Vagina (tissue), 2 donors: ENCODE results near the gene ECE2. TPM values are rescaled to one million over a fixed set of nuclear protein-coding genes. Genes with fewer than 3 reads are reported as not detected.

Source experiments
- DNase-seq, 2 donors: peaks; one replicate each; pipeline ENCODE4 v3.0.0-alpha.2; 2017; ENCODE audit errors: extremely low spot score in 2 of 2
- H3K27ac ChIP-seq: fragments of 200-600 bp; sonication (generic); one replicate; pipeline ENCODE4 v1.5.1; 2019
- H3K27me3 ChIP-seq: fragments of 200-600 bp; sonication (generic); one replicate; pipeline ENCODE4 v1.5.1; 2019
- H3K36me3 ChIP-seq, 2 donors: fragments of 200-600 bp; sonication (generic); one replicate each; pipeline ENCODE4 v1.5.1; 2017 to 2019
- H3K4me1 ChIP-seq: fragments of 200-600 bp; sonication (generic); one replicate; pipeline ENCODE4 v1.5.1; 2019
- H3K4me3 ChIP-seq, 2 donors: fragments of 200-600 bp; sonication (generic); 1 replicate in 1 of 2; 2 replicates in 1 of 2; pipeline ENCODE4 v1.5.1; 2016 to 2019
- H3K9me3 ChIP-seq: fragments of 200-600 bp; sonication (generic); one replicate; pipeline ENCODE4 v1.5.1; 2019
- POLR2A ChIP-seq, 2 donors: fragments of 450-650 bp; IDR thresholded peaks; one replicate each; pipeline ENCODE4 v1.6.1; 2017; ENCODE audit warnings: antibody characterized with exemption in 2 of 2, mild to moderate bottlenecking in 2 of 2, moderate library complexity in 2 of 2
- POLR2AphosphoS5 ChIP-seq, 2 donors: sonication (generic); formaldehyde crosslinking; IDR thresholded peaks; one replicate each; pipeline ENCODE4 v1.9.0; 2017; ENCODE audit warnings: antibody characterized with exemption in 2 of 2, mild to moderate bottlenecking in 2 of 2, low read depth in 1 of 2; ENCODE audit not compliant: insufficient read depth in 1 of 2
- intact Hi-C: fragments of 100-400 bp; cut with DNase I; formaldehyde crosslinking; loops from one replicate; pipeline ENCODE4 v1.15.1; 2023
- total RNA-seq: library from RNA; depleted of rRNA; stranded (reverse); fragments of >200 nt; gene quantifications from one replicate; pipeline ENCODE4 v1.2.3, GENCODE V29; 2016
- TF ChIP-seq, protein P1 (sequence below), 3 experiments: fragments of 450-650 bp in 2 of 3; fragments of 200-600 bp in 1 of 3; sonication (generic) in 1 of 3; IDR thresholded peaks; one replicate each; pipeline ENCODE4 v1.5.1; 2017 to 2019; ENCODE audit warnings: antibody characterized with exemption in 3 of 3, mild to moderate bottlenecking in 2 of 3, moderate library complexity in 2 of 3

ECE2 gene
- total RNA-seq, 1 donor from 2014 or later, result 1.7 TPM

GRCh38 chr3:184325269-184325668 lies 49.4 kb downstream of the ECE2 start:
- Histone ChIP-seq H3K27me3 (no peaks in the 10 kb centered on the region), H3K4me1 (peaks cover 17% of the 10 kb centered on the region), H3K9me3 (no peaks in the 10 kb centered on the region), H3K36me3 (peaks cover 28 to 99% of the 10 kb centered on the region in 2 donors), H3K4me3 (no peak overlapping the region), H3K27ac (no peak overlapping the region)
- TF ChIP-seq POLR2A (IDR thresholded peaks at IDR 0.05) (no peak), POLR2AphosphoS5 (IDR thresholded peaks at IDR 0.05; ENCODE audit: insufficient read depth in 1 of 2, low read depth in 1 of 2) (no peak)
- TF ChIP-seq, protein P1, sequence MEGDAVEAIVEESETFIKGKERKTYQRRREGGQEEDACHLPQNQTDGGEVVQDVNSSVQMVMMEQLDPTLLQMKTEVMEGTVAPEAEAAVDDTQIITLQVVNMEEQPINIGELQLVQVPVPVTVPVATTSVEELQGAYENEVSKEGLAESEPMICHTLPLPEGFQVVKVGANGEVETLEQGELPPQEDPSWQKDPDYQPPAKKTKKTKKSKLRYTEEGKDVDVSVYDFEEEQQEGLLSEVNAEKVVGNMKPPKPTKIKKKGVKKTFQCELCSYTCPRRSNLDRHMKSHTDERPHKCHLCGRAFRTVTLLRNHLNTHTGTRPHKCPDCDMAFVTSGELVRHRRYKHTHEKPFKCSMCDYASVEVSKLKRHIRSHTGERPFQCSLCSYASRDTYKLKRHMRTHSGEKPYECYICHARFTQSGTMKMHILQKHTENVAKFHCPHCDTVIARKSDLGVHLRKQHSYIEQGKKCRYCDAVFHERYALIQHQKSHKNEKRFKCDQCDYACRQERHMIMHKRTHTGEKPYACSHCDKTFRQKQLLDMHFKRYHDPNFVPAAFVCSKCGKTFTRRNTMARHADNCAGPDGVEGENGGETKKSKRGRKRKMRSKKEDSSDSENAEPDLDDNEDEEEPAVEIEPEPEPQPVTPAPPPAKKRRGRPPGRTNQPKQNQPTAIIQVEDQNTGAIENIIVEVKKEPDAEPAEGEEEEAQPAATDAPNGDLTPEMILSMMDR (IDR thresholded peaks at IDR 0.05), result no peak
- DNase-seq, result no peak
- intact Hi-C loops, result no loop called here

DNA sequence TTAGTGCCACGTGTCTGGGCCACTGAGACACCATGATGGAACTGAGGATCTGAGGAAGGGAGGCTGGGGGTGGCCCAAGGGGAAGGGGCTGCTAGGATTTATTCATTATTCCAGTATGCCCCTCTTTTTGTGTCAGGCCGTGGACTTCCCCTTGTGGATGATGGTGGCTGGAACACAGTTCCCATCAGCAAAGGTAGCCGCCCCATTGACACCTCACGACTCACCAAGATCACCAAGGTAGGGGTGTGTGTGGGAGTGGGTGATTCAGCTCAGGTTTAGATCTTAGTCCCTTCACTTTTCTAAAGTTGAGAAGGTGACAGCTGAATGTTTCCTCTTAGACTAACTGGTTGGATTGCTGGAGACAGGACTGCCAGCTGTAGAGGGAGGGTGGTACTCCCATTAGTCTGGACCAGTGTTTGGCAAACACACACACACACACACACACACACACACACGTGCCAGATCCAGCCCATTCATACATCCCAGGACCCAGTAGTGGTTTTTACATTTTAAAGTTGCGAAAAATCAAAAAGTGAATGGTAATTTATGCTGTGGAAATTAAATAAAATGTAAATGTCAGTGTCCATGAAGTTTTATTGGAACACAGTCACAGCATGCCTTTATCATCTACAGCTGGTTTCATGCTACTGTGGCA lies 50.0 kb downstream of the ECE2 start:
- H3K27me3 ChIP-seq, result no peaks in the 10 kb centered on the region
- intact Hi-C loops, result no loop called here
- H3K9me3 ChIP-seq, result no peaks in the 10 kb centered on the region
- no peak overlapping the region for H3K27ac ChIP-seq
- peaks cover 25 to 100% of the 10 kb centered on the region in 2 donors for H3K36me3 ChIP-seq
- no peak overlapping the region for H3K4me3 ChIP-seq
- TF ChIP-seq POLR2AphosphoS5 (IDR thresholded peaks at IDR 0.05; ENCODE audit: insufficient read depth in 1 of 2, low read depth in 1 of 2), result no peak
- TF ChIP-seq POLR2A (IDR thresholded peaks at IDR 0.05), result no peak
- TF ChIP-seq, protein P1 (IDR thresholded peaks at IDR 0.05), result no peak
- DNase-seq, result no peak
- peaks cover 11% of the 10 kb centered on the region for H3K4me1 ChIP-seq

DNA sequence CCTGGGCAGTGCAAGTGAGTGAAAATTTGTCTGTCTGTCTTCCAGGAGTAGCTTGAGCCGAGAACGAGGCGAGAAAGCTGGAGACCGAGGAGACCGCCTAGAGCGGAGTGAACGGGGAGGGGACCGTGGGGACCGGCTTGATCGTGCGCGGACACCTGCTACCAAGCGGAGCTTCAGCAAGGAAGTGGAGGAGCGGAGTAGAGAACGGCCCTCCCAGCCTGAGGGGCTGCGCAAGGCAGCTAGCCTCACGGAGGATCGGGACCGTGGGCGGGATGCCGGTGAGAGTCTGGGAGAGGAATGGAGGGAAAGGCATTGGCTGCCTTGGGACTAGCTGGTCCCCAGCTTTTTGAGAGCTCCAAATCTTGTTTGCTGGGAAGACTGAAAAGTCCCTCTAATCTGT lies 51.3 kb downstream of the ECE2 start:
- intact Hi-C loops, result no loop called here
- H3K36me3 ChIP-seq, result peaks cover 23 to 100% of the 10 kb centered on the region in 2 donors
- H3K9me3 ChIP-seq, result no peaks in the 10 kb centered on the region
- TF ChIP-seq, protein P1 (IDR thresholded peaks at IDR 0.05), result no peak
- no peak for TF ChIP-seq POLR2A (IDR thresholded peaks at IDR 0.05)
- no peak for TF ChIP-seq POLR2AphosphoS5 (IDR thresholded peaks at IDR 0.05; ENCODE audit: insufficient read depth in 1 of 2, low read depth in 1 of 2)
- DNase-seq, result no peak
- no peak overlapping the region for H3K27ac ChIP-seq
- H3K27me3 ChIP-seq, result no peaks in the 10 kb centered on the region
- H3K4me1 ChIP-seq, result no peaks in the 10 kb centered on the region
- no peak overlapping the region for H3K4me3 ChIP-seq

GRCh38 chr3:184328516-184328915 lies 52.7 kb downstream of the ECE2 start:
- intact Hi-C loops, result no loop called here
- no peak for DNase-seq
- TF ChIP-seq POLR2A (IDR thresholded peaks at IDR 0.05) (no peak), POLR2AphosphoS5 (IDR thresholded peaks at IDR 0.05; ENCODE audit: insufficient read depth in 1 of 2, low read depth in 1 of 2) (no peak)
- TF ChIP-seq, protein P1 (IDR thresholded peaks at IDR 0.05), result no peak
- no peaks in the 10 kb centered on the region for H3K27me3 ChIP-seq
- no peak overlapping the region for H3K4me3 ChIP-seq
- H3K36me3 ChIP-seq, result peaks cover 22 to 100% of the 10 kb centered on the region in 2 donors
- H3K27ac ChIP-seq, result no peak overlapping the region
- H3K9me3 ChIP-seq, result no peaks in the 10 kb centered on the region
- no peaks in the 10 kb centered on the region for H3K4me1 ChIP-seq

DNA sequence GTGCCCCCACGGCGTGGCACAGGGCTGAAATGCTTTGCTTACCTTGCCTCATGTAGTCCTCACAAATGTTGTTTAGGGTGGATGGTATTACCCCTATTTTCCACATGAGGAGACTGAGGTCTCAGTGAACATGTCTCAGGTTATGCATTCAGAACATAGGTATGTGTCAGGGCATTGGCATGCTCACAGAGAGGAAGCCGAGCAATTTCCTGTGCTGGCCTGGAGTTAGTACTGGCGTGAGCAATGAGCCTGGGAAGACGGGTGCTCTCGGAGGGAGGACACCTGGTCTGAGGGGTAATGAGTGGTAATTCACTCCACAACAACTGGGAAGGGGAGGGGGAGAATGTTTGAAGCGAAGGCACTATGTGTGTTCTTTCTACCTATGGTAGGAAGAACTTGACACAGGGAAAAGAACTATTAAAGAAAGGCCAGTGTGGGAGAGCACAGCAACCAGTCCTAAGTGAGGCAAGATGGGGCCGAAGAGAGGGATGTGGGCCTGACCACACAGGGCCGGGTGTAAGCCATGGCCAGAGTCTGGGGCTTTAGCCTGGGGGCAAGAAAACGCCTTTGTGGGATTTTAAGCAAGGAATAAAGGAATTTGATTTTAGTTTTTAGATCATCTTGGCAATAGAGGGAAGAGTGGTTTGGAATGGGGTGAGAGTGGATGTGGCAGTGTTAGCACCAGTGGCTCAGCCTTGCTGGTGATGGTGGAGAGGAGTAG lies 56.7 kb downstream of the ECE2 start:
- H3K36me3 ChIP-seq, result peaks cover 4 to 75% of the 10 kb centered on the region in 2 donors
- no peak overlapping the region for H3K4me3 ChIP-seq
- peak overlapping the region; percentile 47 for H3K27ac ChIP-seq
- no peak for TF ChIP-seq POLR2AphosphoS5 (IDR thresholded peaks at IDR 0.05; ENCODE audit: insufficient read depth in 1 of 2, low read depth in 1 of 2)
- TF ChIP-seq, protein P1 (IDR thresholded peaks at IDR 0.05), result no peak
- TF ChIP-seq POLR2A (IDR thresholded peaks at IDR 0.05), result no peak
- intact Hi-C loops, result loop anchor here (10.0 kb wide), 1 partner anchor 148 kb away; the partner anchor contains the start of gene ABCF3
- no peak for DNase-seq
- H3K4me1 ChIP-seq, result peaks cover 25% of the 10 kb centered on the region
- no peaks in the 10 kb centered on the region for H3K27me3 ChIP-seq
- H3K9me3 ChIP-seq, result no peaks in the 10 kb centered on the region
